Ovary (tissue), 9 donors: ENCODE results near the gene GEMIN5. TPM values are rescaled to one million over a fixed set of nuclear protein-coding genes. Genes with fewer than 3 reads are reported as not detected.

Source experiments
- DNase-seq, 5 donors: peaks; one replicate each; pipeline ENCODE4 v3.0.0-alpha.2; 2019 to 2020
- H3K27ac ChIP-seq, 2 donors: fragments of 200-600 bp; one replicate each; pipeline versions ENCODE4 v1.5.1 to v1.8.0; 2019 to 2022
- H3K27me3 ChIP-seq: fragments of 200-600 bp; one replicate; pipeline ENCODE4 v1.8.0; 2022
- H3K36me3 ChIP-seq: fragments of 200-600 bp; sonication (generic); one replicate; pipeline ENCODE4 v1.5.1; 2019
- H3K4me1 ChIP-seq: one replicate; pipeline ENCODE4 v1.8.1; 2013; ENCODE audit warnings: mild to moderate bottlenecking, moderate library complexity; ENCODE audit not compliant: insufficient read depth
- H3K4me3 ChIP-seq: fragments of 200-600 bp; sonication (generic); one replicate; pipeline ENCODE4 v1.5.1; 2017
- H3K9me3 ChIP-seq, 2 donors: fragments of 200-600 bp in 1 of 2; sonication (generic) in 1 of 2; one replicate each; pipeline versions ENCODE4 v1.5.1 to v1.8.1; 2013 to 2019; ENCODE audit warnings: mild to moderate bottlenecking in 1 of 2, moderate library complexity in 1 of 2
- EP300 ChIP-seq: sonication (generic); formaldehyde crosslinking; IDR thresholded peaks from one replicate; pipeline ENCODE4 v1.6.1; 2017; ENCODE audit warnings: antibody characterized with exemption
- POLR2A ChIP-seq: fragments of 450-650 bp; IDR thresholded peaks from one replicate; pipeline ENCODE4 v1.6.1; 2017; ENCODE audit warnings: antibody characterized with exemption, mild to moderate bottlenecking, moderate library complexity
- WGBS, 3 donors: extraction: QIAGEN DNeasy Blood & Tissue Kit in 1 of 3; methylation state at CpG; one replicate each; pipeline versions ENCODE4 v1.1.5 to v1.1.7; 2013 to 2017; 5-methylcytosine and 5-hydroxymethylcytosine counted together
- intact Hi-C, 4 donors: fragments of 100-400 bp; cut with DNase I; formaldehyde crosslinking; loops; one replicate each; pipeline versions ENCODE4 v1.11.0 to v1.15.1; 2022 to 2023
- polyA plus RNA-seq, 2 donors: library from polyadenylated mRNA; stranded (reverse); fragments of 200-250 nt in 1 of 2; fragments of 350-450 nt in 1 of 2; fragmentation: Illumina TruSeq in 1 of 2; extraction: RNeasy Lipid Tissue Mini Kit (QIAGEN cat#74804) in 1 of 2; gene quantifications; one replicate each; pipeline ENCODE4 v1.2.3, GENCODE V29; 2013 to 2014
- total RNA-seq, 7 donors: library from RNA; depleted of rRNA in 2 of 7; stranded (reverse); fragments of >200 nt in 2 of 7; fragmentation: NEBNext Ultra II Directional in 3 of 7; extraction: Animal tissue kit (Norgen Biotek cat#: 25700) in 3 of 7; gene quantifications; one replicate each; pipeline versions ENCODE4 v1.1.0 to v1.2.4, GENCODE V29; 2016 to 2023
- TF ChIP-seq, protein P1 (sequence below), 3 donors: fragments of 450-650 bp in 2 of 3; fragments of 200-600 bp in 1 of 3; IDR thresholded peaks; one replicate each; pipeline versions ENCODE4 v1.5.1 to v1.8.0; 2016 to 2022; ENCODE audit warnings: antibody characterized with exemption in 3 of 3, mild to moderate bottlenecking in 1 of 3
- donor health status: DM: no; HTN: no; CAD: no; lungs with moderate emphysema.
- donor health status: DM: no; HTN: no; CAD: no.
- donor health status: Bipolar disorder and iron deficiency.
- donor health status: DM: yes; HTN: yes; CAD: no.
- donor health status: DM: no; HTN: no; CAD: no.
- donor health status: DM: yes; HTN: yes; CAD: no.

The GEMIN5 gene
- total and polyA plus RNA-seq, 9 donors: 6.1 to 20.6 (median 15.3) TPM

DNA sequence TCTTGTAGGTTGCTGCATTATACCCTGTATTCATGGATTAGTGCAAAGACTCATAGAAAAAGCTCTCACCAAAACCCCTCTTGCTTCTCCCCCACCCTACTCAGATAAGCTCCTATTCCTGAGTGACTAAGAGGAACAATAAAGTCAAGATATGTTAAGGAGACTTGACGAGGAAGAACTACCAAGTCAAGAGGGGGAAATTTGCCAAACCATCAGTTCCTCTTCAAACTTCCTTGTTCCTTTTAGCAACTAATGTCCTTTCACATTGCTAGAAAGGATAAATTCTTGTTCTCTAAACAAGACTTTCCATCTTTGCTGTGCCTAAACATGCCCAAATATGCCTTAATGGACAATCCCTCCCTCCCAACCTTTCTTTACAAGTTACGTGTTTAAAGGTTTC is 52.6 kb downstream of the GEMIN5 start:
- H3K9me3 ChIP-seq: peaks cover 3 to 18% of the 10 kb centered on the region in 2 donors
- no peak overlapping the region for H3K4me3 ChIP-seq
- H3K36me3 ChIP-seq: no peaks in the 10 kb centered on the region
- H3K4me1 ChIP-seq: no peaks in the 10 kb centered on the region
- H3K27me3 ChIP-seq: no peaks in the 10 kb centered on the region
- H3K27ac ChIP-seq: no peak overlapping the region
- WGBS, 3 donors: 93 to 98% (median 97%) methylated on average over 2 of the region's 2 CpGs
- intact Hi-C loops: no loop called here
- DNase-seq: no peak
- TF ChIP-seq, protein P1, sequence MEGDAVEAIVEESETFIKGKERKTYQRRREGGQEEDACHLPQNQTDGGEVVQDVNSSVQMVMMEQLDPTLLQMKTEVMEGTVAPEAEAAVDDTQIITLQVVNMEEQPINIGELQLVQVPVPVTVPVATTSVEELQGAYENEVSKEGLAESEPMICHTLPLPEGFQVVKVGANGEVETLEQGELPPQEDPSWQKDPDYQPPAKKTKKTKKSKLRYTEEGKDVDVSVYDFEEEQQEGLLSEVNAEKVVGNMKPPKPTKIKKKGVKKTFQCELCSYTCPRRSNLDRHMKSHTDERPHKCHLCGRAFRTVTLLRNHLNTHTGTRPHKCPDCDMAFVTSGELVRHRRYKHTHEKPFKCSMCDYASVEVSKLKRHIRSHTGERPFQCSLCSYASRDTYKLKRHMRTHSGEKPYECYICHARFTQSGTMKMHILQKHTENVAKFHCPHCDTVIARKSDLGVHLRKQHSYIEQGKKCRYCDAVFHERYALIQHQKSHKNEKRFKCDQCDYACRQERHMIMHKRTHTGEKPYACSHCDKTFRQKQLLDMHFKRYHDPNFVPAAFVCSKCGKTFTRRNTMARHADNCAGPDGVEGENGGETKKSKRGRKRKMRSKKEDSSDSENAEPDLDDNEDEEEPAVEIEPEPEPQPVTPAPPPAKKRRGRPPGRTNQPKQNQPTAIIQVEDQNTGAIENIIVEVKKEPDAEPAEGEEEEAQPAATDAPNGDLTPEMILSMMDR (IDR thresholded peaks at IDR 0.05): no peak
- TF ChIP-seq POLR2A (no peak), EP300 (no peak)

DNA sequence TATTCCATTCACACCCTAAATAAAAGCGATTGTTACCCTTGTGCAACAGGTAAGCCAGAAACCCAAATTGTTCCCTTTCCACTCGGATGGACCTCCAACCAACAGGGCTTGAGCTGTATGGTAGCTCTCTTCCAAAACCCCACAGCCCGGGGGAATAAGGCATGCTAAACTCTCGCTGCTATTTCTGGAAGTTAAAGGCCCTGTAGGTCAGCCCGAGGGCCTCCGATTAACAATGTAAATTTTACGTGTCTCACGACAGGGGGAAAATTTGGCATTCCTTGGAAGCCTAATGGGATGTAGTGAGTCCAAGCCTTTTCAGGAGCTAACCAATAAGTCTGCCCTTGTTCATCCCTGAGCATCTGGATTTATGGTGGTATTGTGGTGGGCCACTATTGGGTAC is 53.6 kb downstream of the GEMIN5 start:
- H3K4me1 ChIP-seq: no peaks in the 10 kb centered on the region
- no peak overlapping the region for H3K4me3 ChIP-seq
- no peak for DNase-seq
- intact Hi-C loops: no loop called here
- H3K27ac ChIP-seq: no peak overlapping the region
- no peaks in the 10 kb centered on the region for H3K36me3 ChIP-seq
- no peak for TF ChIP-seq POLR2A
- TF ChIP-seq, protein P1 (IDR thresholded peaks at IDR 0.05): no peak
- TF ChIP-seq EP300: no peak
- H3K9me3 ChIP-seq: peaks cover 3 to 18% of the 10 kb centered on the region in 2 donors
- no peaks in the 10 kb centered on the region for H3K27me3 ChIP-seq
- 91 to 96% (median 92%) methylated on average over 8 of the region's 8 CpGs for WGBS, 3 donors

DNA sequence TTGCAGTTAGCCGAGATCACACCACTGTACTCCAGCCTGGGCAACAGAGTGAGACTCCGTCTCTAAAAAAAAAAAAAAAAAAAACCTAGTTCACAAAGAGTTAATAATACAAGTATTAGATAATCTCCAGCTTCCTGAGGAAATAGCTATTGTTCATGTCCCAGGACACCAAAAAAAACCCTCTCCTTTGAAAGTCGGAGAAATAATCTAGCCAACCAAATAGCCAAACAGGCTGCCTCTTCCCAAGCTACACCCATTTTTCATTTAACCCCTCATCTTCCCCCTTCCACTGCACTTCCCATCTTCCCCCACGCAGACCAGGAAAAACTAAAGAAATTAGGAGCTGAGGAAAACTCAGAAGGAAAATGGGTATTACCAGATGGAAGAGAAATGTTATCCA is 56.0 kb downstream of the GEMIN5 start:
- 65 to 69% (median 69%) methylated on average over 4 of the region's 4 CpGs for WGBS, 3 donors
- H3K9me3 ChIP-seq: peaks cover 3 to 13% of the 10 kb centered on the region in 2 donors
- H3K4me3 ChIP-seq: no peak overlapping the region
- intact Hi-C loops: no loop called here
- no peak overlapping the region for H3K27ac ChIP-seq
- H3K36me3 ChIP-seq: no peaks in the 10 kb centered on the region
- DNase-seq: no peak
- no peaks in the 10 kb centered on the region for H3K4me1 ChIP-seq
- TF ChIP-seq POLR2A: no peak
- TF ChIP-seq, protein P1 (IDR thresholded peaks at IDR 0.05): no peak
- no peak for TF ChIP-seq EP300
- no peaks in the 10 kb centered on the region for H3K27me3 ChIP-seq

DNA sequence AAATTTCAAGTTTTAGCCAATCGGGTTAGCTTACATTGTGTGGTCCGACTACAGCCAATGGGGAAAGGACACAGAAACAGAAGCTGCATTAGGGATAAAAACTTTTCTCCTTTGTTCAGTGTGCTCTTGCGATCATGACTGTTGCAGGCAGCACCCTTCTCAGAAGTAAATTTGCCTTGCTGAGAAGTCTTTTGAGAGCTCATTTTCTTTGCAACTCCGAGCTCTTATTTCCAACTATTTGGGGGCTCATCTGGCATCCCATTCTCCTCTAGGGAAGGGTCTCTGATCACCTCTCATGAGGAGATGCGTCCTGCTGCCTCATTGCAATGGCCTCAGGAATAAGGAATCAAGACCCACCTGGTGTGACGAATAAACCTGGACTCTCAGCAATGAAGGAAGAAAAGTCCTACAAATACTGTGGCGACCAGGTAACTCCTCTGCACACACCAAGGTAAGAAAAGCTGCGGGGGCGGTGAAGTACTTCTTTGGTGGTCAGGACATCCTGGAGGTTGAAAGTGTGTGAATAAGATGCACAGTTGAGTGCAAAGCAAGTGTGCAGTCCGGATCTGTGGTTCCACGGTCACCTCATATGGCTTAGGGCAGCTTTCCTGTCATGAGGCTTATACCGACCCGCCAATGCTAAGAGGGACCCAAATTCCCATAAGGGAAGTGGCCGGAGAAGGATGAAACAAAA is 59.2 kb downstream of the GEMIN5 start:
- no peaks in the 10 kb centered on the region for H3K9me3 ChIP-seq
- intact Hi-C loops: no loop called here
- H3K27me3 ChIP-seq: no peaks in the 10 kb centered on the region
- no peak overlapping the region for H3K27ac ChIP-seq
- DNase-seq: no peak
- no peak overlapping the region for H3K4me3 ChIP-seq
- H3K4me1 ChIP-seq: no peaks in the 10 kb centered on the region
- no peaks in the 10 kb centered on the region for H3K36me3 ChIP-seq
- TF ChIP-seq POLR2A (no peak), EP300 (no peak)
- TF ChIP-seq, protein P1 (IDR thresholded peaks at IDR 0.05): no peak
- WGBS, 3 donors: 93 to 98% (median 94%) methylated on average over 14 of the region's 14 CpGs
